Measurements from ENCODE around the gene GMDS. TPM values are rescaled to one million over a fixed set of nuclear protein-coding genes. Genes with fewer than 3 reads are reported as not detected.

Gene GMDS
- total RNA-seq, 1 donor from 2014 or later, result 65.2 TPM

DNA sequence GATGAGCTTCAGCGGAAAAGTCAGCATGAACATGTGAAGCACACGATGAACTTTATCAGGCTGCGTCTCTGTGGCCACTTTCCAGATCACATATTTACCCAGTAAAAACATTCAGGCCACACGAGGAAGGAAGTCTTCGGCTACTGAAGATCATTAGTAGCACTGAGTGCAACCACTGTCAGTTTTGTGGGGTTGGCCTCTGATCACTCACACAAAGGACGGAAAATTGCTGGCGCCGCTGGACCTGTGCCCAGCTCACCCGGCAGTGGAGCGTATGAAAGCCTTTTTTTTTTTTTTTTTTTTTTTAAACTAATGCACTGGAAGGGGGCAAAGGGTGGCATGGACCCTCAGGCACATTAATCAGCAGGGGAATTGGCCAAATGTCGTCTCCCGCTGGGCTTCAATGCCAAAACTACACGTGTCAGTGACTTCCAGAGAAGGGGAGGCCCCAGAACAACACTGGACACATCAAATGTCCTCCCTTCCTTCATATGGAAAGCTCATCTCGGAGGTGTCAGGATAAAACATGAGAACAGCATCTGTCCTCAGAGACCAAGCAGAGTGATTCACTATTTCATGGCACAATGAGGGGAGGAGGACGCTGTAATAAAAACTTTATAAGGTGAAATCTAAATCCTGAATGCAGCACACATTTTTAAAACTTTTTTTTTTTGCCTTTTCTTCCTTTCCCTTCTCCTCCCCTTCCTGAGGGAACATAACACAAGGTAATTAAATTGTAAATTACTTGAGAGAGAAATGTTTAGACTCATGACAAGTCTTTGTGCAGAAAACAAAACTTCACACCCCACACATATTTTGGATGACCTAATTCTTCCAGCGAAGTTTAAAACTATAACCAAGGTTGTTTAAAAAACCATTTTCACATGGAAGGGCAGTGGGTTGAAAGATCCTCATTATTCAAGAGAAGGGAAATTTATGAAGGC lies 412.3 kb downstream of the GMDS start:
- peak; percentile 52 for DNase-seq (ENCODE audit: low spot score)

DNA sequence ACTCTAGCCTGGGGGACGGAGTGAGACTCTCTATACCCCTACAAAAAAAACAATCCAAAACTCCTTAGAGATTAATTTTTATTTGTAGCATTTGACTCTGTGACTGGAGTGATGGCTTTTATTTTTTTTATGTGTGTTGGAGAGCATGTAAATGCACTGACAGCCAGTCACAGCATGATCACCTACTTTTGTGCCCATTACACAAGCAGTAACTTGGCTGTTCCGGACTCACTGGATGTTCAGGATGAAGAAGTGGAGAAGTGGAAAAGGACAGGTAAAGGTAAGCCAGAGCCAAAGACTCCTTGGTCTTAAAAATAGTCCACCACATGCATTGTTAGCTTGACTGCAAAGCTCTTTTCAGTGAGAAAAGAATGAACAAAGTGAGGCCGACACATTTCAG lies 413.0 kb downstream of the GMDS start:
- DNase-seq (ENCODE audit: low spot score), result no peak

DNA sequence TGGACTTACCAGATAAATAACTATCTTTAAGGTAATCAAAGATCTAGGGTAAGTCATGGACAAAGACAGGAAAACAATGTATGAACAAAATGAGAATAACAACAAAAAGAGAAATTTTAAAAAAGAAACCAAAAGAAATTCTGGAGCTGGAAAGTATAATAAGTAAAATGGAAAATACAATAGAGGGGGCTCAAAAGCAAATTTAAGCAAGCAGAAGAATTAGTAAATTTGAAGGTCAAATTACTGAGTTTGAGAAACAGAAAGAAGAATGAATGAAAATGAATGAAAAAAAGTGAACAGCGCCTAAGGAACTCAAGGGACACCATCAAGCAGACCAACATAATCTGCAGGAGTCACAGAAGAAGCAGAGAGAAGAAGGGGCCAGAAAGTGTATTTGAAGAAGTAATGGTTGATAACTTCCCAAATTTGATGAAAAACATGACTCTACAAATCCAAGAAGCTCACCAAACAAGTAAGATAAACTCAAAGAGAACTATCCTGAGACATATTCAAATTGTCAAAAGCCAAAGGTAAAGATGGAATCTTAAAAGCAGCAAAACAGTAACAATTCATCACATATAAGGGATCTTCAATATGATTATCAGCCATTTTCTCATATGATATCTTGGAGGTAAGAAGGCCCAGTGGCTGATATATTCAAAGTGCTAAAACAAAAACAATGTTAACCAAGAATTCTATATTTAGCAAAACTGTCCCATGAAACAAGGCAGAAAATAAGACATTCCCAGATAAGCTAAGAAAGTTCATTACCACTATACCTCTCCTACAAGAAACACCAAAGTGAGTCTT lies 417.2 kb downstream of the GMDS start:
- no peak for DNase-seq (ENCODE audit: low spot score)

DNA sequence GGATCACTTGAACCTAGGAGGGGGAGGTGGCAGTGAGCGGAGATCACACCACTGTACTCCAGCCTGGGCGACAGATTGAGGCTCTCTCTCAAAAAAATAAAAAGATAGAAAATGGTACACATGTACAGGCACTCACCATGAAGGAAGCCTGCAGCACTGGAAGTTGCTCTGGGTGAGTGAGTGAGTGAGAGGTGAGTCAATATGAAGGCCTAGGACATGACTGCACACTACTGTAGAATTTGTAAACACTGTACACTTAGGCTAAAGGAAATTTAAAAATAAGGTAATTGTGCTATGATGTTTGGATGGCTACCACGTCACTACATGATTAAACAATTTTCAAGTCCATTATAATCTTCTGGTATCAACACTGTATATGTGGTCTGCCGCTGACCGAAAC lies 419.5 kb downstream of the GMDS start:
- no peak for DNase-seq (ENCODE audit: low spot score)

DNA sequence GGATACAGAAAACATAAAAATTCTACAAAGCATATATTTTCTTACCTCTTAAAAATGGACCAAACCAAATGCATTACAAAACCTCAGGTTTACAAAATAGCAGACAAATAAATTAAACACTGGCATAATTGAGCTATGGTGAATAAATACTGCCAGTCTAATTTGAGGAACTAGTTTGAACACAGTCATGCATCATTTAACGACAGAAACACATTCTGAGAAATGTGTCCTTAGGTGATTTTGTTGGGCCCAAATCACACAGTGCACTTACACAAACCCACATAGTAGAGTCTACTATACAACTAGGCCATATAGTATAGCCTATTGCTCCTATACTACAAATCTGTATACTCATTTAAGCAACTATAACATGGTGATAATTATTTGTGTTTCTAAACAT lies 420.1 kb downstream of the GMDS start:
- DNase-seq (ENCODE audit: low spot score), result no peak

DNA sequence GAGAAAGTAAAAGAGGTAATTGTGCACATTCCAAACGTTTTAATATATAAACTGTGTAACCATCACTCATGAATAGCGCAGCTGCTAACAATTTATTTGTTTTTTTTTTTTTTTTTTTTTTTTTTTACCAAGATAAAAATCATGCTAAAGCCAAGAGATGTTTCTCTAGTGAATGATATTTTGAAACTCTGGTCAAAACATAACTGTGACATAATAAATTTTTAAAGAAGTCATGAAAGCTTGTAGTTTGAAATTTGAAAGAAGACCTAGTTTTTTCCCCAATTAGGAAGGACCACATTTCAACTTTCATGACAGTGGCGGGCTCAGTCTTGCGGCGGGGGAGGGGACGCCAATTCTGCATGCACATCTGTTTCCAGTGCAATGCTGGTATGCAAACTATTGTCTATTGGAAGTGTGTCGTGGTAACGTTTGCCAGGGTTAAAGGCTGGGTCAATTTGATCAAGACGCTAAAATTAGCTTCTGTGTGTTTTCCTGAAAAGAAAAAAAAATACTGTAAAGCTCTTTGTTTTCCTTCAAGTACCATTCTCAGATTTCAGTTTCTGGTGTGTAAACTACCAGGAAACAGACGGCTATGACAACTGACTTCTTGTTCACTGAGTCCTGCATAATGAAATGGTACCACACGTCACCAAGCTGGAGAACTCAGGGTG lies 423.8 kb downstream of the GMDS start:
- no peak for DNase-seq (ENCODE audit: low spot score)

DNA sequence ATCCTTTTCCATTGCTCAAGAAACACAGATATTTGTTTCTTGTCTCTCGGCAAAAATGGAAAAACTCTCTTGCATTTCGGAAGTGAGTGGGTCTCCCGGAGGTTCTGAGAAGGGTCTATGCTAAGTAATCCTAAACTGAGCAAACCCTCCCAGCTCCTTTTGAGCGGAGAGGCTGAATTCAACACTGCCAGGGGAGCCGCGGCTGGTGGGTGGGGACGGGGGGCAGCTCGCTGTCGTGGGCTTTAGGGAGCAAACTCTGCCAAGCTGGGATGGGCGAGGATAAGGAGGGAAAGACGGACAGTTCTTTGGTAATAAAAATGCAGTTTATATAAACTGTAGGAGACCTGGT lies 424.3 kb downstream of the GMDS start:
- no peak for DNase-seq (ENCODE audit: low spot score)

DNA sequence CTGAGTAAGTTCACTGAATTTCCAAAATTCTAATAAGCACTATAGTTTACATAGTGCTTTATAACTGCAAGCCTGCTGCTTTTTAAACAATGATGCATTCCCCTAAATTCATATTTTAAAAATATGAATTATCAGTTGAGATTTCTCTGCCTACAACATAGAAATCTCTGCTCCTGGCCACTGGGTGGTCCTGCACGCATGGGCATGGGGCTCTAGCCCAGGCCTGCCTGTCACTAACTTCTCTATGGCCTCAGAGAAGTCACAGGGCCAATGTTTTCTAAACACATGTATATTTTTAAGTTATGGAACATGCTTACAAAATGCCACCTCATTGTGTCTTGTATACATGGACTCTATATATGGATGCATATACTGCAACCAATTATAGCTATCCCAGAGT lies 424.7 kb downstream of the GMDS start:
- DNase-seq (ENCODE audit: low spot score), result no peak

DNA sequence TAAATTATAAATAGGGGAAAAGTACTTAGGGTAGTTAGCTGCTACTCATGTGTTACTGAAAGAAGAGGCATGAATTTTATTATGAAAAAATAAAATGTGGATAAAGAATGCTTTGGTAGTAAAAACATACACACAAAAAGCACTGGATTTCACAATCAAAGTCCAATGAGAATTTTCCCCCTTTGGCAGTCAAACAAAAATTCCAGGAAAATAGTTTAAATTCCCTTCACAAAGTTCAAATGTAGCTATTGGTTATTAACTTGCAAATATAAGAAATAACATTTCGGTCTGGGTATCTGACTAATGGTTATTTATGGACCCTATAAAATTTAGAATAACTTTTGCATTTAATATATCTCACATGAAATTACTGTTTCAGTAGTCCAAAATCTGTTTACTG lies 425.2 kb downstream of the GMDS start:
- DNase-seq (ENCODE audit: low spot score), result no peak

DNA sequence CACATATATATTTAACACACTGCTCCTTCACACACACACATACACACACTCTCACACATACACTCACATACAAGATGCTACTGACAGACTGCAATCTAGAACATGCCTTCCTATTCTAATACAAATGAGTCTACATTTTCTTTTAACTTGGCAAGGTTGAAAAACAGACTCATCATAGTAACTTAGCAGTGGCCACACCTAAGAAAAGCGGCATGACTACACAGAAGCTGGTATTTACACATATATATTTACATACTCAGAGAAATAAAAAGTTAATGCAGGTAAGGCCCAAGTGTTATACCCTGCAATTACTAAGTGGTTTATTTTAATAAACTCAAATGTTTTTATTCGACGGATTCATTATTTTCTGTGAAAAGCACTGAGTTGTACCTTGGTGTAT lies 426.4 kb downstream of the GMDS start:
- DNase-seq (ENCODE audit: low spot score), result no peak

DNA sequence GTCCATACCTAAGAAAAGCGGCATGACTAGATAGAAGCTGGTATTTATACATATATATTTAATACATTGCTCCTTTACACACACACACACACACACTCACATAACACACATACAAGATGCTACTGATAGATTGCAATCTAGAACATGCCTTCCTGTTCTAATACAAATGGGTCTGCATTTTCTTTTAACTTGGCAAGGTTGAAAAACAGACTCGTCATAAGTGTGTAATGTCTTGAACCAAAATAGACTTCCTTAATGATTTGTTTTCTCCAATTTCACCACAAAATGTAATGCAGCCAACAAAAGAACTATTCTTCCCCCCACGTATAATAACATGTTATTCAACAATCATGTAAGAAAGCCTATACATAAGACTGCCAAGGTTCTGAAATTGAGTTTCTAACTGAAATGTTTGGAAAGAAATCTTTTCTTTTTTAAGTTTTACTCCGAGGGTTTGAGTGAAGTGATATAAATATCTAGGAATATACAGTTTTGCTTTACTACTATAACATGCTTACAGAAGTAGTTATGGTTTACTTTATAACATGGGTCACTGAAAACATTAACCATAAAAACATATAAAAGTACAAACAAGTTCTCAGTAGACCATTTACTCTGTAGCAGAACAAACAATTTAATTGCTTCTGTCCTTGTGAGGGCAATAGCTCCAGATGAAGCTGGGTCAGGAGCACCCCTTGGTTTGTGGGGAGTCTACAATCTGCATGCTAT lies 428.2 kb downstream of the GMDS start:
- no peak for DNase-seq (ENCODE audit: low spot score)

DNA sequence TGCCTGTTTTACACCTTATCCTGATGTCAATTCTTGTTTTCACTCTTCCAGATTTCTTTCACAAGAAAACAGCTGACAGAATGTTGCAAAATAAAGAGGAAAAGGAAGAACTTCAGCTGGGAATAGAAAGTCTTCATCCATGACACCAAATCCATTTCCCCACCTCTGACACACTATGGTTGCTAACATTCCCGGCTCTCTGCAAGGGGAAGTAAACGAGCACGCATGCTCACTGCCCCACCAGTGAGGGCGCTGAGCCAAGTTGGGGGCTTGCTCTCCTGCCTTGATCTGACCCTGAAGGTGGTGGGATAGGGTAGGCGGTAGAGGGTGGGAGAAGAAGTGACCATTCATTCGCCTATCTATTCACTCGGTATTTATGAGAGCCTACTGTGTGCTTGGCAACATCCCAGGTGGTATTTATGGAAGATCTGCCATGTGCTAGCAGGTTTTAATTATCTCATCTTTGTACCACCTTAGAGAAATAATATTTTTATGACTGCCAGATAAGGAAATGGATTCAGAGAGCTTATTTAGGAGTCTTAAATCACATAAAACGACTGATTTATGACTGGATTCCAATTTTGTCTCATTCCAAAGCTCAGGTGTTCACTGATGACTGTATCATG lies 429.5 kb downstream of the GMDS start:
- DNase-seq (ENCODE audit: low spot score), result no peak

DNA sequence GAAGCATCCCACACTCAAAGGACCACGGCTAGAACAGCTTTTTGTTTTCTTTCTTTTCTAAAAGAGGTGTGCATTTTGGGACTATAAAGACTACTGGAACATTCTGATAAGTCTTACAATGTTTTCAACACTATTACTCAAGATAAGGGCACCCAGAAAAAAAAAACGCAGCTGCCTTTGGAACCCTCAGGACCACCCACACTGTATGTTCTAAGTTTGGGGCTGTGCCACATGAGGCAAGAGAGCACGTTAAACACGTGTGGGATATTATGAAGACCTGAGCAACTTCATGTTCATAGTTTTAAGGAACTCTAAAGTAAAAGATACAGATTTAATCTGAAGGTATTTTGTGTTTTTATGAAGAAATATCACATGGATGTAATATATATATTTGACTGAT lies 431.1 kb downstream of the GMDS start:
- no peak for DNase-seq (ENCODE audit: low spot score)

DNA sequence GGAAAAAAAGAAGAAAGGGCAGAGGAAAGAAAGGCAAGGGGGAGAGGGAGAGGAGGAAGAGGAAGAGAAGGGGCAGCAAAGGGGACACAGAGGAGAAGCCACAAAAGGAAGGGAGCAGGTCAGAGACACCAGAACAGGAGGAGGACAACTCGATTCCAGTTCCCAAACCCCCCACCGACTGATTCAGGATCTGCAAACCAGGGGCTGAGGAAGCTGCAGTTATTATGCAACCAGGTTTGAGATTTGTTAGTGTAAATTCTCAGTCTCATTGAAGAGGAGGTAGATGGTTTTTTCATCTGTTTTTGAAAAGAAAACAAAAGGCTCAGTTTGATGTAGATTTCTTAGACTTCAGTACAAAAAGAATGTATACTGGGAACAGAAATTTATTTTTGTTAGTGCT lies 432.9 kb downstream of the GMDS start:
- DNase-seq (ENCODE audit: low spot score), result no peak

DNA sequence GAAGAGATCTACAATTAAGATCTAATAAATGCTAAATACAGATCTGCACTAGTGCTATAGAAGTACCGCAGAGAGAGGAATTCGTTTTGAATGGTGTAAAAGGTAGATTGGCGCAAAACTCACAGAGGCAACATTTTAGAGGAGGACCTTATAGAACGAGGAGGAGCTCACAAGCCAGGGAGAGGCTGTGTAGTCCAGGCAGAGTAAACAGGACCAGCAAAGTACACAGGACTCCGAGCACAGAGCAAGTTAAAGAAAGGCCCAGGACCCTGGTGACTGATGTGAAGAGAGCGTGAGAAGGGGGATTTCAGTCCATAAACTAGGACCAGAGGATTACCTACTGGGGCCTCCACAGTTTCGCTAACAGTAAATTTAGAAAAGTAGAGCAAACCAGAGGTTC lies 433.4 kb downstream of the GMDS start:
- DNase-seq (ENCODE audit: low spot score), result no peak

DNA sequence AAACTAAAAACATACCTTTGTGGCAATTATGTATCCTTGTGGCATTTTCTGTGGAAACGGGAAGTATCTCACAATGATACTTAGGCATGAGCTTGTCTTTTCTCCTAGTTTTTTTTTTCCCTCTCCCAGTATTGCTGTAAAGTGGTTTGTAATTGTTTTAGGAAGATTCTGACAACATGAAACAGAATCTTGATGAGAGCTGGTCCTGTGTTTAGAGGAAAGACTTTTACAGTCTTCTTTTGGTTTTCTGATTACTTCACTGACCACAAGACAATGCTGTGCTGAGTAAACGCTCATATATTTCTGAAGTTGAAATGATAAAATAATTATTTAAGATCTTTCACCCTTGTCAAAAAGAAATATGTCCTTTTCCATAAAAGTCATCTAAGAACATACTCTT lies 434.5 kb downstream of the GMDS start:
- no peak for DNase-seq (ENCODE audit: low spot score)

DNA sequence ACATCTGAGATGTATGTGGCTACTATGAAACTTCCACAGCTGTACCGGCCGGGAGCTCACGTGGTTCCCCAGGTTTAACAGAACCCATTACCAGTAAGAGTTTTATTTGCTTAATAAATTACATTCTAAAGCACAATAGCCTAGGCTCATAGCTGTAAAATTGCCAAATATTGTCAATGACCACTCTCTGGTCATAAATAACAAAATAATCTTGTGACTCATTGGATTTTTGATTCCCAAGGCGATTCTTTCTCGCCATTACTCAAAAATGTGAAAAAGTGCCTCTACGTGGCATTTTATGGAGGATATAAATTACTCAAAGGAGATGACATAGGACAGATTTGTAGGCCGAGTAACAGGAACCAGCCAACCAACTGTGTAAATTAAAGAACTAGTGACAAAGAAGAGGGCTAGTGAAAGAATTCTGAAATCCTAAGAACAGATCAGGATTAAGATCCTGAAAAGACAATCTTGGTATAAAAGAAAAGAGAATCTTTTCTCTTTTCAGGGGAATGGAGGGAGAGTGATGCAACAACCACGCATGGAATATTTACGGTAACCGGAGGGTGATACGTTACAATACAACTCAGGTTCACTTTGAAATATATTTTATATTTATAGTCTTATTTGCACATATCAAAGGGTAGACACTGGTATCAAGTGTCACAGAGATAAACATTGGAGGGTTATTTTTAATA lies 436.0 kb downstream of the GMDS start:
- no peak for DNase-seq (ENCODE audit: low spot score)

DNA sequence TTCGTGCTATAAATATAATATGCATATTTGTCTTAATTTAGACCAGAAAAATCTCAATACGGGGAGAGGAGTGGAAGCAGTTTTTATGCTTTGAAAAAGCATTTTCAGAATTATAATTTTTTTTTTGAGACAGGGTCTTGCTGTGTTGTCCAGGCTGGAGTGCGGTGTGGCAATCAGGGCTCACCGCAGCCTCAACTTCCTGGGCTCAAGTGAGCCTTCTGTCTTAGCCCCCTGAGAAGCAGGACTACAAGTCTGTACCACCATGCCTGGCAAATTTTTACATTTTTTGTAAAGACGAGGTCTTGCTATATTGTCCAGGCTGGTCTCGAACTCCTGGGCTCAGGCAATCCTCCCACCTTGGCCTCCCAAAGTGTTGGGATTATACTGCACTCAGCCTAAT lies 438.5 kb downstream of the GMDS start:
- DNase-seq (ENCODE audit: low spot score), result no peak

DNA sequence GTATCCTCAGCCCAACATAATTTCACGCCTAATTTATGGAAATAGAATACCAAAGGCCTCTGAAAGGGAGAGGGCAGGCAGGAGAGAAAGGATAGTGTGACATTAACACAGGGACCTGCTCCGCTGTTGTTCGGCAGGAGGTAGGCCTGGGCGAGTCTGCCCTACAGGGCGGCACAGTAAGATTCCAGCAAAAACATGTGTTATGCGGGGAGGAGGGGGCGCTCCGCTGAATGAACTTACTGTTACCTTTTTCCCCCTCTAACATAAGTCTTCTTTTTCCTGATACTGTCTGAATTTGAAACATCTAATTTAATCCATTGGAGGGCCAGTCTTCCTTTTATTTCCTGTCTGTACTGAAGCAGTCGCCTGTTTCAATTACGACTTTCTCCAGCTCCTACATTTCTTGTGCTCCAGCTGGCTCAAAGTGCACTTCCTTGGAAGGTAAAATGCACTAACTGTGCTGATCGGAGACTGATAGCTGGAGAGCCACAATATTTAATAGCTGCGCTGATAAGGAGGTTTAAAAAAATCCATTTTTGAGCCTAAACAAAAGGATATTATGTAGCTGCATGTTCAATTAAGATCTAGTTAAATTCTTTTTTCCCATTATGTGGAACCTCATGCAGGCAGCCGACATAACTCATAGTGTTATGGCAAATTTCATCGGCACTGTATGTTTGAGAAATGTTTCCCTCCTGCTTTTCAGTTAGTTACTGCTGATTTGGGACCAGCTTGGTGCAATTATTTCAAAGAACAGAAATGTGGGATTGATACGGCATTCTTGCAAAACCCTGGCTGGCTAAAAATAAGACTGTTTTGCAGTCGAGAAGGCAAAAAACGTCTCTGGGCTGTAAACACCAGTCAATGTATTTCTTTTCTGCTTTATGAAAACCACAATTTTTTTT lies 442.7 kb downstream of the GMDS start:
- DNase-seq (ENCODE audit: low spot score), result no peak

DNA sequence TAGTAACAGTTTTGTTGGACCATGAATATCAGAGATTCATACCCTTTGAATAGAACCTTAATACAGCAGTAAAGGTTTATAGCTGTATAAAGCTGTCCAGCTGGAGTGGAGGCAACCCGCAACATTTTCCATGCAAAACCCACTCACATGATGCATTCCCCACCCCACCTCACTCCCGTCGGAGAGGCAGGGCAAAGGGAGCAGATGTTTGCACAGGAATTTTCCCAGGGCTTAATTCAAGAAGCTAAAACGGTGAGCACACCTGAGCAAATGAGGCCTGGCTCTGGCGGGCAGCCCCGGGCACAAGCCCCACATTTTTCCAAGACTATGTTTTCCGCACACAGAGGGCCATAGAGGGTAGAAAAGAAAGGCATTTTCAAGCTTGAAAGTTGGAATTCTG lies 444.0 kb downstream of the GMDS start:
- no peak for DNase-seq (ENCODE audit: low spot score)
